Measurements from ENCODE around the gene THUMPD3.

GRCh38 chr3:9398700-9399336 is 36.0 kb downstream of the THUMPD3 start:
- no peak for TF ChIP-seq ZFP30 (CRISPR knock-in tag; IDR thresholded peaks at IDR 0.05)
- no peak for TF ChIP-seq ZC3H10 (CRISPR knock-in tag; IDR thresholded peaks at IDR 0.05)
- no peak for TF ChIP-seq ZFP3 (CRISPR knock-in tag; IDR thresholded peaks at IDR 0.05)
- TF ChIP-seq, protein P1, sequence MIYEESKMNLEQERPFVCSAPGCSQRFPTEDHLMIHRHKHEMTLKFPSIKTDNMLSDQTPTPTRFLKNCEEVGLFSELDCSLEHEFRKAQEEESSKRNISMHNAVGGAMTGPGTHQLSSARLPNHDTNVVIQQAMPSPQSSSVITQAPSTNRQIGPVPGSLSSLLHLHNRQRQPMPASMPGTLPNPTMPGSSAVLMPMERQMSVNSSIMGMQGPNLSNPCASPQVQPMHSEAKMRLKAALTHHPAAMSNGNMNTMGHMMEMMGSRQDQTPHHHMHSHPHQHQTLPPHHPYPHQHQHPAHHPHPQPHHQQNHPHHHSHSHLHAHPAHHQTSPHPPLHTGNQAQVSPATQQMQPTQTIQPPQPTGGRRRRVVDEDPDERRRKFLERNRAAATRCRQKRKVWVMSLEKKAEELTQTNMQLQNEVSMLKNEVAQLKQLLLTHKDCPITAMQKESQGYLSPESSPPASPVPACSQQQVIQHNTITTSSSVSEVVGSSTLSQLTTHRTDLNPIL (CRISPR knock-in tag; IDR thresholded peaks at IDR 0.05; ENCODE audit: low read depth): no peak
- no peak for TF ChIP-seq POU6F1 (CRISPR knock-in tag; IDR thresholded peaks at IDR 0.05; ENCODE audit: borderline replicate concordance, low read depth)
- no peak for TF ChIP-seq BACH2 (CRISPR knock-in tag; IDR thresholded peaks at IDR 0.05; ENCODE audit: borderline replicate concordance)
- TF ChIP-seq TCF4 (CRISPR knock-in tag; IDR thresholded peaks at IDR 0.05; ENCODE audit: borderline replicate concordance): no peak
- no peak for TF ChIP-seq TOX (CRISPR knock-in tag; IDR thresholded peaks at IDR 0.05; ENCODE audit: borderline replicate concordance)
